K562 (cell line): ENCODE data around the gene RAB25. TPM values are rescaled to one million over a fixed set of nuclear protein-coding genes. Genes with fewer than 3 reads are reported as not detected.

Experiments
- ATAC-seq: fragments of 200-7000 bp; cut with Tn5 transposase; 3 replicates; pipeline ENCODE4 v1.9.1; 2020; ENCODE audit warnings: moderate library complexity
- BruUV-seq: library from RNA; stranded (reverse); fragments of 400-500 nt; replicated peaks from 2 replicates; lab custom pipeline; 2021; lab: Mats Ljungman, UMichigan
- CTCF ChIA-PET: fragments of 300-600 bp; formaldehyde crosslinking; extraction: SDS; loops from one replicate; lab custom pipeline; 2021; ENCODE audit warnings: low intra/inter-chr PET ratio; lab: Yijun Ruan, JAX
- POLR2A ChIA-PET: fragments of 300-600, 350-650 bp; sonication (Branson Sonifier 250); formaldehyde crosslinking; extraction: SDS; loops from one replicate; lab custom pipeline; 2021; ENCODE audit warnings: antibody characterized with exemption, inconsistent platforms; lab: Yijun Ruan, JAX
- DNase-seq, 4 experiments: peaks; one replicate each; pipeline versions ENCODE4 v3.0.0 to v3.0.0-alpha.2; 2011 to 2018; ENCODE audit warnings: low spot score in 3 of 4, mixed read lengths in 3 of 4; ENCODE audit errors: extremely low read depth in 1 of 4
- FAIRE-seq: peaks from 2 replicates; lab custom pipeline; 2011; peaks lifted over from hg19 to GRCh38; lab: Jason Lieb, UNC
- H2AFZ ChIP-seq: 2 replicates; pipeline ENCODE4 v1.6.0; 2011; ENCODE audit warnings: low read depth, low read length, control low read depth, inconsistent platforms
- H3K27ac ChIP-seq: fragments of 200-600 bp; 3 replicates; pipeline ENCODE4 v1.8.0; 2011; ENCODE audit warnings: low read depth, mild to moderate bottlenecking, control low read depth, inconsistent platforms, low read length, moderate library complexity, mixed read lengths; ENCODE audit errors: extremely low read depth
- H3K27me3 ChIP-seq, 2 experiments: fragments of 300-600 bp in 1 of 2; 2 replicates in 1 of 2; 3 replicates in 1 of 2; pipeline versions ENCODE4 v1.6.0 to v1.8.0; 2011; ENCODE audit warnings: inconsistent platforms in 2 of 2, low read length in 2 of 2, mild to moderate bottlenecking in 1 of 2, mixed read lengths in 1 of 2, moderate library complexity in 1 of 2; ENCODE audit not compliant: control insufficient read depth in 2 of 2, insufficient read depth in 2 of 2
- H3K36me3 ChIP-seq: fragments of 300-600 bp; 3 replicates; pipeline ENCODE4 v1.8.0; 2011; ENCODE audit warnings: mild to moderate bottlenecking, low read length, inconsistent platforms; ENCODE audit not compliant: control insufficient read depth, insufficient read depth
- H3K4me1 ChIP-seq, 2 experiments: fragments of 200-600 bp in 1 of 2; replicated peaks in 1 of 2; 2 replicates in 1 of 2; 3 replicates in 1 of 2; pipeline versions ENCODE4 v1.5.1 to v1.8.0; 2011; ENCODE audit warnings: inconsistent platforms in 2 of 2, low read length in 2 of 2, mild to moderate bottlenecking in 1 of 2, mixed read lengths in 1 of 2, moderate library complexity in 1 of 2; ENCODE audit not compliant: control insufficient read depth in 2 of 2, insufficient read depth in 2 of 2
- H3K4me2 ChIP-seq: 2 replicates; pipeline ENCODE4 v1.6.1; 2011; ENCODE audit warnings: low read length, control low read depth, inconsistent platforms, mixed read lengths; ENCODE audit not compliant: insufficient read depth
- H3K4me3 ChIP-seq: fragments of 200-600 bp; sonication (generic), shearing (Covaris generic); 2 replicates; pipeline ENCODE4 v1.5.1; 2016; ENCODE audit warnings: control low read depth, inconsistent platforms
- H3K79me2 ChIP-seq: fragments of 200-600 bp; 3 replicates; pipeline ENCODE4 v1.8.0; 2011; ENCODE audit warnings: low read length, inconsistent platforms; ENCODE audit not compliant: control insufficient read depth, insufficient read depth
- H3K9ac ChIP-seq, 2 experiments: 2 replicates each; pipeline versions ENCODE4 v1.6.0 to v1.6.1; 2011; ENCODE audit warnings: low read depth in 2 of 2, low read length in 2 of 2, control low read depth in 1 of 2, inconsistent platforms in 1 of 2, mild to moderate bottlenecking in 1 of 2, mixed read lengths in 1 of 2; ENCODE audit not compliant: insufficient read depth in 1 of 2
- H3K9me1 ChIP-seq: one replicate; pipeline ENCODE4 v1.6.0; 2011; ENCODE audit warnings: inconsistent platforms, mild to moderate bottlenecking, low read length, moderate library complexity; ENCODE audit not compliant: control insufficient read depth, insufficient read depth
- H3K9me3 ChIP-seq: replicated peaks from 2 replicates; pipeline ENCODE4 v1.5.1; 2011; ENCODE audit warnings: low read depth, low read length, inconsistent platforms; ENCODE audit not compliant: control insufficient read depth, insufficient read depth
- H4K20me1 ChIP-seq: replicated peaks from 2 replicates; pipeline ENCODE4 v1.6.1; 2011; ENCODE audit warnings: low read length, inconsistent platforms, mixed read lengths; ENCODE audit not compliant: control insufficient read depth, insufficient read depth
- ARNT ChIP-seq, 2 experiments: fragments of 450-650 bp; IDR thresholded peaks; 2 replicates each; pipeline ENCODE4 v1.6.1; 2016; ENCODE audit warnings: mild to moderate bottlenecking in 1 of 2
- CREM ChIP-seq: IDR thresholded peaks from 2 replicates; pipeline ENCODE4 v1.6.1; 2014; ENCODE audit warnings: antibody characterized with exemption, low read depth
- ETV1 ChIP-seq: fragments of 450-650 bp; conservative IDR thresholded peaks from 2 replicates; pipeline ENCODE4 v1.6.1; 2016; ENCODE audit warnings: missing genetic modification characterization, control low read depth, low read depth, missing compliant biosample characterization
- JUND ChIP-seq, 2 experiments: IDR thresholded peaks; 2 replicates in 1 of 2; 3 replicates in 1 of 2; pipeline ENCODE4 v1.6.1; 2011; ENCODE audit warnings: borderline replicate concordance in 2 of 2, low read depth in 2 of 2, low read length in 2 of 2, improper control_type of control experiment in 1 of 2, missing biosample characterization in 1 of 2, missing genetic modification characterization in 1 of 2, missing genetic modification reagents in 1 of 2
- KAT7 ChIP-seq: sonication (generic); formaldehyde crosslinking; IDR thresholded peaks from 2 replicates; pipeline ENCODE4 v1.8.0; 2022; ENCODE audit warnings: missing genetic modification reagents, mild to moderate bottlenecking, borderline replicate concordance
- KAT8 ChIP-seq: fragments of 450-650 bp; IDR thresholded peaks from 2 replicates; pipeline ENCODE4 v1.6.1; 2016; ENCODE audit warnings: low read depth, mild to moderate bottlenecking
- L3MBTL2 ChIP-seq: fragments of 450-650 bp; IDR thresholded peaks from 2 replicates; pipeline ENCODE4 v1.6.1; 2016; ENCODE audit warnings: mild to moderate bottlenecking, moderate library complexity
- MXI1 ChIP-seq: IDR thresholded peaks from 2 replicates; pipeline ENCODE4 v1.6.1; 2011; ENCODE audit warnings: low read depth, mild to moderate bottlenecking, improper control_type of control experiment, low read length
- NRF1 ChIP-seq, 2 experiments: fragments of 450-650 bp; IDR thresholded peaks in 1 of 2; conservative IDR thresholded peaks in 1 of 2; 2 replicates each; pipeline ENCODE4 v1.6.1; 2014; ENCODE audit warnings: mild to moderate bottlenecking in 2 of 2
- PCBP1 ChIP-seq: fragments of 200-400 bp; formaldehyde crosslinking; IDR thresholded peaks from 2 replicates; pipeline ENCODE4 v1.6.1; 2018; ENCODE audit warnings: mild to moderate bottlenecking, low read depth, low read length; ENCODE audit not compliant: poor library complexity, severe bottlenecking
- PML ChIP-seq: IDR thresholded peaks from 2 replicates; pipeline ENCODE4 v1.6.1; 2012; ENCODE audit warnings: low read length, inconsistent platforms
- RCOR1 ChIP-seq, 2 experiments: IDR thresholded peaks; 2 replicates each; pipeline ENCODE4 v1.6.1; 2012; ENCODE audit warnings: low read depth in 2 of 2, low read length in 2 of 2, borderline replicate concordance in 1 of 2, improper control_type of control experiment in 1 of 2
- STAG1 ChIP-seq: sonication (generic); formaldehyde crosslinking; IDR thresholded peaks from 2 replicates; pipeline ENCODE4 v1.5.0; 2020; ENCODE audit warnings: missing genetic modification reagents, borderline replicate concordance
- YY1 ChIP-seq, 3 experiments: IDR thresholded peaks; 2 replicates each; pipeline ENCODE4 v1.6.1; 2011; ENCODE audit warnings: low read length in 2 of 3, mild to moderate bottlenecking in 2 of 3, moderate library complexity in 2 of 3, borderline replicate concordance in 1 of 3, control low read depth in 1 of 3, low read depth in 1 of 3; ENCODE audit not compliant: insufficient read depth in 3 of 3, insufficient replicate concordance in 2 of 3, control insufficient read depth in 1 of 3, insufficient read length in 1 of 3; ENCODE audit errors: extremely low read depth in 1 of 3
- ZNF143 ChIP-seq: sonication (generic); formaldehyde crosslinking; IDR thresholded peaks from 2 replicates; pipeline ENCODE4 v1.9.0; 2022; ENCODE audit warnings: mild to moderate bottlenecking, missing genetic modification reagents
- ZNF232 ChIP-seq: sonication (generic); formaldehyde crosslinking; IDR thresholded peaks from 2 replicates; pipeline ENCODE4 v1.8.0; 2022; ENCODE audit warnings: mild to moderate bottlenecking, missing genetic modification reagents
- WGBS: fragments of 100-300 bp; shearing (Covaris generic); methylation state at CpG from one replicate; pipeline ENCODE4 v1.1.6; 2016; ENCODE audit warnings: low coverage, mixed read lengths; ENCODE audit not compliant: insufficient coverage; ENCODE audit errors: missing lambda C conversion rate; 5-methylcytosine and 5-hydroxymethylcytosine counted together
- in situ Hi-C: fragments of 300-500 bp; cut with MboI; formaldehyde crosslinking; loops from 4 replicates; pipeline ENCODE4 v1.15.0; 2018; ENCODE audit warnings: inconsistent platforms, mixed read lengths
- intact Hi-C: fragments of 100-400 bp; cut with micrococcal nuclease; formaldehyde crosslinking; loops from 2 replicates; pipeline ENCODE4 v1.14.2; 2022
- polyA plus RNA-seq, 8 experiments: library from polyadenylated mRNA; depleted of rRNA in 4 of 8; stranded (reverse) in 5 of 8; unstranded in 3 of 8; fragments of >200 nt; fragmentation: Nextera tagmentation in 2 of 8; fragmentation: Illumina TruSeq in 1 of 8; extraction: Ambion mirVana in 2 of 8; extraction: Trizol in 1 of 8; gene quantifications; 2 replicates each; pipeline versions ENCODE4 v1.2.1 to v1.2.3, GENCODE V29; 2011 to 2014; ENCODE audit warnings: inconsistent platforms in 1 of 8, missing spikeins in 1 of 8
- total RNA-seq, 7 experiments: library from RNA; depleted of rRNA in 6 of 7; stranded (reverse); fragments of >200 nt in 6 of 7; fragmentation: Illumina TruSeq in 2 of 7; extraction: Trizol in 2 of 7; gene quantifications; 2 replicates each; pipeline versions ENCODE4 v1.2.1 to v1.2.3, GENCODE V29; 2011 to 2021; ENCODE audit warnings: low replicate concordance in 1 of 7
- TF ChIP-seq, protein P1 (sequence below): fragments of 250-450 bp; sonication (Bioruptor Pico); IDR thresholded peaks from 2 replicates; pipeline ENCODE4 v1.4.0; 2020; ENCODE audit warnings: mild to moderate bottlenecking, moderate library complexity

Gene RAB25
- total and polyA plus RNA-seq, 9 of the 15 experiments (the other 6 are each of a cell fraction or from before 2014, with no cell fraction given) = 0.10 to 0.27 (median 0.13) TPM; not detected in 6

DNA sequence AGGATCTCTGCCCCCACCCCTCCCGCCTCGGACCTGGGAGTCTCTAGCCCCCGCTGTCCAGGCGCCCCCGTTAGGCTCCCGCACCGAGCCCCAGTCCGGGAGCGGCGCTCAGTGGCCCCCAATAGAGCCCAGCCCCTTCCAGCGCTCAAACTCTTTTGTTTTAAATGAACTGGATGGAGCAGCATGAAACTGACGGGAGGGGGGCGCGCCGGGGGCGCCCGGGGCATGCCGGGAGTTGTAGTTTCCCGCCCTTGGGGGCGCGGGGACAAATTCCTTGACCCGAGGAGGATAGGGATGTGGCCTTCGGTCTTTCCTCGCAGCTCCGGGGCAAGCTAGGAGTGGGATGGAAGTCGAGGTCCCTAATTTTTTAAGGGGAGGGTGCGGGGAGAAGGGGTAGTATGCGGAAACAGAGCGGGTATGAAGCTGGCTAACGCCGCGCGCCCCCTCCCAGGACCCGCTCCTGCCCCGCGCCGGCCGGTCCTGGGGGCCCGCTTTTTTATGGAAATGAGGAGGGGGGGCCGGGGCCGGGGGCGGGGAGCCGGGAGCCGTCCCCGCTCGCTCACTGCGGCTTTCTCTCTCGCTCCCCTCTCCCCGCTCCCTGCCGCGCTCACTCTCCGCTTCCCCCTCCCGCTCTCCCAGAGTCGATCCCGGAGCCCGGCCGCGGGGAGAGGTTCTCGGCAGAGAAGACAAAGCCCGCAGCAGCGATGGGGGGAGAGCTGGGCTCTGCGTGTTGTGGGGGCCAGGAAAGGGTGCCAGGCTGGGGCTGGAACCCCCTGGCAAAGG, 21.5 kb downstream of the RAB25 start, which contains the start of gene MEX3A:
Gene MEX3A (minus strand): TSS at position 157 of the 783 bp plus-strand sequence. CDS start 467 bp downstream, outside the sequence.
- Histone ChIP-seq H3K4me2 (peak within 1 kb of the TSS; percentile 85), H3K4me1 (peaks cover 13 to 30% of the 10 kb centered on the region in 2 experiments), H3K27me3 (no peaks in the 10 kb centered on the region), H3K9me3 (no peaks in the 10 kb centered on the region), H2AFZ (peak within 1 kb of the TSS; percentile 96), H3K36me3 (peaks cover 4% of the 10 kb centered on the region; the same call in 1 of the 3 replicates), H3K9me1 (no peaks in the 10 kb centered on the region), H3K4me3 (peak within 1 kb of the TSS; percentile 55), H3K9ac (peak within 1 kb of the TSS; percentile 73 to 94), H4K20me1 (no peaks in the 10 kb centered on the region), H3K79me2 (peaks cover 15% of the 10 kb centered on the region), H3K27ac (peak within 1 kb of the TSS; percentile 60; the same call in 2 of the 3 replicates)
- ChIA-PET CTCF (interaction anchor here (0.6 kb wide), 1 partner anchor 9 kb away, joined by 3 read pairs; no protein-coding TSS in a partner anchor), POLR2A (interaction anchor here (0.6 to 0.7 kb wide), 4 partner anchors 13 to 176 kb away, joined by 3 to 4 read pairs (median 3); no protein-coding TSS in a partner anchor)
- in situ Hi-C loops (no loop called here), intact Hi-C loops (loop anchor here (10.0 kb wide), 1 partner anchor 282 kb away; the partner anchor contains the start of gene RHBG)
- peak; percentile 90 for ATAC-seq
- 2% methylated on average over 33 of the region's 62 CpGs for WGBS
- no TSS peak for BruUV-seq
- FAIRE-seq = peak; percentile 35
- peak; percentile 88 to 89 (median 89) for DNase-seq
- TF ChIP-seq ZNF143 (peak; percentile 92), STAG1 (no peak), JUND (IDR thresholded peaks at IDR 0.05; ENCODE audit: borderline replicate concordance, low read depth, low read length) (0 out of 2 replicates have a peak, but pooled peaks have one; percentile 5), JUND (tag; IDR thresholded peaks at IDR 0.05; ENCODE audit: borderline replicate concordance, low read depth, low read length) (no peak), PCBP1 (peak; percentile 59), YY1 (IDR thresholded peaks at IDR 0.05; ENCODE audit: borderline replicate concordance in 1 of 3, control insufficient read depth in 1 of 3, extremely low read depth in 1 of 3, insufficient read depth in 3 of 3, insufficient read length in 1 of 3, insufficient replicate concordance in 2 of 3, low read depth in 1 of 3, low read length in 2 of 3) (peak in 2 of 3 experiments; percentile 53 to 70), KAT7 (CRISPR knock-in tag) (no peak), ZNF232 (no peak), MXI1 (peak; percentile 97), PML (peak; percentile 37; the same call in 1 of the 2 replicates), CREM (peak; percentile 82), ETV1 (no peak), L3MBTL2 (peak; percentile 54; the same call in 1 of the 2 replicates), NRF1 (conservative IDR thresholded peaks at IDR 0.05 in 1 of 2, IDR thresholded peaks at IDR 0.05 in 1 of 2) (peak in 1 of 2 experiments; percentile 32; a peak in 1 of 4 replicates), KAT8 (no peak), ARNT (IDR thresholded peaks at IDR 0.05) (no peak), RCOR1 (IDR thresholded peaks at IDR 0.05; ENCODE audit: borderline replicate concordance in 1 of 2, low read depth in 2 of 2, low read length in 2 of 2) (0 out of 4 replicates have a peak, but pooled peaks of 1 of the 2 experiments have one; percentile 4)
- TF ChIP-seq, protein P1, sequence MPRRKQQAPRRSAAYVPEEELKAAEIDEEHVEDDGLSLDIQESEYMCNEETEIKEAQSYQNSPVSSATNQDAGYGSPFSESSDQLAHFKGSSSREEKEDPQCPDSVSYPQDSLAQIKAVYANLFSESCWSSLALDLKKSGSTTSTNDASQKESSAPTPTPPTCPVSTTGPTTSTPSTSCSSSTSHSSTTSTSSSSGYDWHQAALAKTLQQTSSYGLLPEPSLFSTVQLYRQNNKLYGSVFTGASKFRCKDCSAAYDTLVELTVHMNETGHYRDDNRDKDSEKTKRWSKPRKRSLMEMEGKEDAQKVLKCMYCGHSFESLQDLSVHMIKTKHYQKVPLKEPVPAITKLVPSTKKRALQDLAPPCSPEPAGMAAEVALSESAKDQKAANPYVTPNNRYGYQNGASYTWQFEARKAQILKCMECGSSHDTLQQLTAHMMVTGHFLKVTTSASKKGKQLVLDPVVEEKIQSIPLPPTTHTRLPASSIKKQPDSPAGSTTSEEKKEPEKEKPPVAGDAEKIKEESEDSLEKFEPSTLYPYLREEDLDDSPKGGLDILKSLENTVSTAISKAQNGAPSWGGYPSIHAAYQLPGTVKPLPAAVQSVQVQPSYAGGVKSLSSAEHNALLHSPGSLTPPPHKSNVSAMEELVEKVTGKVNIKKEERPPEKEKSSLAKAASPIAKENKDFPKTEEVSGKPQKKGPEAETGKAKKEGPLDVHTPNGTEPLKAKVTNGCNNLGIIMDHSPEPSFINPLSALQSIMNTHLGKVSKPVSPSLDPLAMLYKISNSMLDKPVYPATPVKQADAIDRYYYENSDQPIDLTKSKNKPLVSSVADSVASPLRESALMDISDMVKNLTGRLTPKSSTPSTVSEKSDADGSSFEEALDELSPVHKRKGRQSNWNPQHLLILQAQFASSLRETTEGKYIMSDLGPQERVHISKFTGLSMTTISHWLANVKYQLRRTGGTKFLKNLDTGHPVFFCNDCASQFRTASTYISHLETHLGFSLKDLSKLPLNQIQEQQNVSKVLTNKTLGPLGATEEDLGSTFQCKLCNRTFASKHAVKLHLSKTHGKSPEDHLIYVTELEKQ (CRISPR knock-in tag) = no peak
